ENCODE measurements around the gene DHRSX. TPM values are rescaled to one million over a fixed set of nuclear protein-coding genes. Genes with fewer than 3 reads are reported as not detected.

The DHRSX gene
- total RNA-seq, 3 donors from 2014 or later = 24.3 to 39.0 (median 29.2) TPM

GRCh38 chrX:2330910-2331309 lies 169.9 kb downstream of the DHRSX start:
- Histone ChIP-seq H3K4me3 (no peak overlapping the region), H3K27me3 (no peaks in the 10 kb centered on the region), H3K4me1 (no peaks in the 10 kb centered on the region), H3K9me3 (no peaks in the 10 kb centered on the region), H3K36me3 (no peaks in the 10 kb centered on the region), H3K27ac (no peak overlapping the region)
- TF ChIP-seq CTCF (IDR thresholded peaks at IDR 0.05) = no peak
- TF ChIP-seq POLR2AphosphoS5 (IDR thresholded peaks at IDR 0.05) = no peak
- no peak for DNase-seq (ENCODE audit: low spot score in 2 of 2)
- intact Hi-C loops (cut with DNase I; ENCODE audit: low total_unique reads) = no loop called here

- Histone ChIP-seq H3K36me3 (no peaks in the 10 kb centered on the region), H3K9me3 (no peaks in the 10 kb centered on the region), H3K4me1 (no peaks in the 10 kb centered on the region), H3K4me3 (no peak overlapping the region), H3K27me3 (no peaks in the 10 kb centered on the region), H3K27ac (no peak overlapping the region)
- intact Hi-C loops (cut with DNase I; ENCODE audit: low total_unique reads) = no loop called here
- no peak for DNase-seq (ENCODE audit: low spot score in 2 of 2)
- TF ChIP-seq POLR2A (IDR thresholded peaks at IDR 0.05) = no peak
- no peak for TF ChIP-seq CTCF (IDR thresholded peaks at IDR 0.05)
- TF ChIP-seq POLR2AphosphoS5 (IDR thresholded peaks at IDR 0.05) = no peak
Observed at GRCh38 chrX:2330487-2330886, 170.3 kb downstream of the DHRSX start.

GRCh38 chrX:2327423-2327822 lies 173.4 kb downstream of the DHRSX start:
- no peaks in the 10 kb centered on the region for H3K9me3 ChIP-seq
- TF ChIP-seq CTCF (IDR thresholded peaks at IDR 0.05) (no peak), POLR2AphosphoS5 (IDR thresholded peaks at IDR 0.05) (no peak), POLR2A (IDR thresholded peaks at IDR 0.05) (no peak)
- no peaks in the 10 kb centered on the region for H3K27me3 ChIP-seq
- H3K27ac ChIP-seq = no peak overlapping the region
- no peaks in the 10 kb centered on the region for H3K4me1 ChIP-seq
- intact Hi-C loops (cut with DNase I; ENCODE audit: low total_unique reads) = no loop called here
- no peak overlapping the region for H3K4me3 ChIP-seq
- no peaks in the 10 kb centered on the region for H3K36me3 ChIP-seq
- no peak for DNase-seq (ENCODE audit: low spot score in 2 of 2)

GRCh38 chrX:2325076-2325784 lies 175.5 kb downstream of the DHRSX start:
- Histone ChIP-seq H3K9me3 (no peaks in the 10 kb centered on the region), H3K4me3 (peak overlapping the region in 2 of 3 donors; percentile 47 to 75), H3K27me3 (no peaks in the 10 kb centered on the region), H3K4me1 (no peaks in the 10 kb centered on the region), H3K27ac (peak overlapping the region; percentile 8 to 89), H3K36me3 (no peaks in the 10 kb centered on the region)
- intact Hi-C loops (cut with DNase I; ENCODE audit: low total_unique reads) = no loop called here
- TF ChIP-seq POLR2A (IDR thresholded peaks at IDR 0.05) (no peak), CTCF (IDR thresholded peaks at IDR 0.05) (no peak), POLR2AphosphoS5 (IDR thresholded peaks at IDR 0.05) (no peak)
- peak; percentile 56 to 83 for DNase-seq (ENCODE audit: low spot score in 2 of 2)

DNA sequence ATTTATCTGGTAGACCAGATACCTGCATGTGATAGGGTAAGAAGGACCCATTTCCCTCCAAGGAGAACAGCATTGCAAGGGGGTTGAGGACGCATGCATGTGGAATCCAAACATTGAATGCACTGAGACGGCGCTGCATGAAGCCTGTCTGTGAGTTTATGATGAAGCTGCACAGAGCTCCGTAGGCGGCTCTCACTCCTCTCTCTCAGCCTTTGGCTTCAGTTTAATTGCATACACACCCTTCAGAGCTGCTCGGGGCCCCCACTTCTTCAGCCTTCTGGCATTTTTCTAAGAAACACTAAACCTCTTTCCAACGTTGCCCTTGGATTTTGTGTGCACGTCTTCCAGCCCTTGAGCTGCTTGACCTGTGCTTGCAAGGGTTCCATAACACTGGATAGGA lies 176.6 kb downstream of the DHRSX start:
- DNase-seq (ENCODE audit: low spot score in 2 of 2) = no peak
- Histone ChIP-seq H3K9me3 (no peaks in the 10 kb centered on the region), H3K4me3 (no peak overlapping the region), H3K27ac (no peak overlapping the region), H3K36me3 (no peaks in the 10 kb centered on the region), H3K4me1 (no peaks in the 10 kb centered on the region), H3K27me3 (no peaks in the 10 kb centered on the region)
- no peak for TF ChIP-seq POLR2AphosphoS5 (IDR thresholded peaks at IDR 0.05)
- TF ChIP-seq POLR2A (IDR thresholded peaks at IDR 0.05) = no peak
- TF ChIP-seq CTCF (IDR thresholded peaks at IDR 0.05) = no peak
- intact Hi-C loops (cut with DNase I; ENCODE audit: low total_unique reads) = no loop called here

All from breast epithelium (tissue), 4 donors.